HG02763 (cell line): ENCODE measurements around the gene ATP6V0A1.
"Not testable (repeated sequence)": the region's sequence is repeated elsewhere in the genome, so short reads cannot be mapped to it uniquely, and the experiment has no call there.

Experiments used
- ATAC-seq: cut with Tn5 transposase; IDR thresholded peaks from one replicate; pipeline ENCODE4 v1.9.1; 2021; ENCODE audit warnings: mild to moderate bottlenecking, moderate library complexity; ENCODE audit not compliant: unreplicated experiment

The ATP6V0A1 gene

GRCh38 chr17:42458497-42459255 lies at the start of gene ATP6V0A1:
TSS of gene ATP6V0A1 (plus strand) at chr17:42458878. CDS start at chr17:42460895, 2,017 bp downstream.
- ATAC-seq: peak; percentile 71

- no peak for ATAC-seq
Measured at GRCh38 chr17:42409523-42410318, 49.0 kb upstream of the ATP6V0A1 start.

DNA sequence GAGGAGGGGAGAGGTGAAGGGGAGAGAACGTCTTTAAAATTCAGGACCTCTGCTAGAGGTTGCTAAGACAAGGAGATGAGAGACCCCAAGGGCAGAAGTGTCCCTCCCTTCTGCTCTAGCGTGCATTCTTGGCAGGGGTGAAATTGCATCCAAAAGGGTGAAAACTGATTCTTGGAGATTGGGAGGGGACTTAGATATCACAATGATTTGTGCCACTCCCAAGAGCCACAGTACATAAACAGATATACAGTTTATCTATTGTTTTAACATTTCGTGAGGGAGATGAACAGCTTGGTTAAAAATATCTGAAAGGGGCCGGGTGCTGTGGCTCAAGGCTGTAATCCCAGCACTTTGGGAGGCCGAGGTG lies 48.4 kb upstream of the ATP6V0A1 start:
- ATAC-seq: no peak

- no peak for ATAC-seq
Measured at GRCh38 chr17:42411361-42411760, 47.3 kb upstream of the ATP6V0A1 start.

DNA sequence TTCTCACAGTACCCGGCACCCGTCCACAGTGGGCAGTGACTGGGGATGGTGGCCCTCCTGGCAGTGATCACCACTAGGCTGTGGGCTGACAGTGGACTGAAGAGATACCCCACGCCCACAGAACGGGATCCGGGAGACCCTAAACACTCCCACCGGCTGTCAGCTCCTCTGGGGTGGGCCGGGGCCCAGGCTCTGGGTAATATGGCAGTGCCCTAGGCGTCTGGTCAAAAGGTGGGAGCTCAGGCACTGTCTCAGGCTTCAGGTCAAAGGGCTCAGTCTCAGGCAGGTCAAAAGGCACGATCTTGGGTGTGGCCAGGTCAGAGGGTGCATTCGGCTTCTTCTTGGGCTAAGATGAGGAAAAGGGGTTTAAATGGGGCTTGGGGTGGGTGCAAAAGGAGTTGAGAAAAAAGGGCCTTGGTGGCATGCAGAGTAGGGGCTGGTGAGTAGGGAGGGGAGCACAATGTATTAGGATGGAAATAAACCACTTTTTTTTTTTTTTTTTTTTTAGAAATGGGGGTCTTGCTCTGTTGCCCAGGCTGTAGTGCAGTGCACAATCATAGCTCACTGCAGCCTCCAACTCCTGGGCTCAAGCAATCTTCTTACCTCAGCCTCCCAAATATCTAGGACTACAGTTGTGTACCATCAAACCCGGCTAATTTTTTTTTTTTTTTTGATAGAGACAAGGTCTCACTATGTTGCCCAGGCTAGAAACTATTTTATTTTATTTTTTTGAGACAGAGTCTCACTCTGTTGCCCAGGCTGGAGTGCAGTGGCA lies 46.6 kb upstream of the ATP6V0A1 start:
- no peak for ATAC-seq

DNA sequence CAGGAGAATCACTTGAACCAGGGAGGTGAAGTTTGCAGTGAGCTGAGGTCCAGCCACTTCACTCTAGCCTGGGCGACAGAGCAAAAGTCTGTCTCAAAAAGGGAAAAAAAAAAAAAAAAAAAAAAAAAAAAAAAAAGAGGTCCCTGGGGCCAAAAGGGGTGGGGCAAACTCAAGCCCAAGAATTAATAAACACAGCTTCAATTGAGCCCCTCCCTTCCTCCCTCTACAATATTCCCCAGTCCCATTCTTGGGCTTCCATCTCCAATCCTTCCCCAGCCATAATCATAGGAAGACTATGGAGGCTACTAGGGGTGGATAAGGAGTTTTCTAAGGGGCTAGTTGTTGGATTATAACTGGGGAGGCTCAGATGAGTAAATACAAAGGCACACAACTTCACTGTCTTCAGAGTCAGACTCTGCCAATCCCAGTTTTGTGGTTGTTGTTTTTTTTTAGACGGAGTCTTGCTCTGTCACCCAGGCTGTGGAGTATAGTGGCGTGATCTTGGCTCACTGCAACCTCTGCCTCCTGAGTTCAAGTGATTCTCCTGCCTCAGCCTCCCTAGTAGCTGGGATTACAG lies 45.1 kb upstream of the ATP6V0A1 start:
- no peak for ATAC-seq

GRCh38 chr17:42414704-42415409 lies 43.8 kb upstream of the ATP6V0A1 start:
- ATAC-seq: no peak

DNA sequence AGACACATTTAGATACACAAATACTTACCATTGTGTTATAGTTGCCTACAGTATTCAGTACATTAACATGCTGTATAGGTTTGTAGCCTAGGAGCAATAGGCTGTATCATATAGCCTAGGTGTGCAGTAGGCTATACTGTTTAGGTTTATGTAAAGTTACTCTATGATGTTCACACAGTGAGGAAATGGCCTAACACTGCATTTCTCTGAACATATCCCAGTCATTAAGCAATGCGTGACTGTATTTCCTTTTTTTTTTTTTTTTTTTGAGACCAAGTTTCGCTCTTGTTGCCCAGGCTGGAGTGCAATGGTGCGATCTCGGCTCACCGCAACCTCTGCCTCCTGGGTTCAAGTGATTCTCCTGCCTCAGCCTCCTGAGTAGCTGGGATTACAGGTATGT lies 40.7 kb upstream of the ATP6V0A1 start:
- ATAC-seq: not testable (repeated sequence)

GRCh38 chr17:42421136-42421506 lies 37.6 kb upstream of the ATP6V0A1 start:
- no peak for ATAC-seq

GRCh38 chr17:42421507-42422338 lies 37.0 kb upstream of the ATP6V0A1 start:
- ATAC-seq: no peak

GRCh38 chr17:42422412-42422957 lies 36.2 kb upstream of the ATP6V0A1 start:
- no peak for ATAC-seq

GRCh38 chr17:42422958-42423712 lies 35.5 kb upstream of the ATP6V0A1 start, which contains the start of gene CAVIN1:
TSS of gene CAVIN1 (minus strand) at chr17:42423256. CDS start at chr17:42423097, 159 bp downstream.
- ATAC-seq: no peak

DNA sequence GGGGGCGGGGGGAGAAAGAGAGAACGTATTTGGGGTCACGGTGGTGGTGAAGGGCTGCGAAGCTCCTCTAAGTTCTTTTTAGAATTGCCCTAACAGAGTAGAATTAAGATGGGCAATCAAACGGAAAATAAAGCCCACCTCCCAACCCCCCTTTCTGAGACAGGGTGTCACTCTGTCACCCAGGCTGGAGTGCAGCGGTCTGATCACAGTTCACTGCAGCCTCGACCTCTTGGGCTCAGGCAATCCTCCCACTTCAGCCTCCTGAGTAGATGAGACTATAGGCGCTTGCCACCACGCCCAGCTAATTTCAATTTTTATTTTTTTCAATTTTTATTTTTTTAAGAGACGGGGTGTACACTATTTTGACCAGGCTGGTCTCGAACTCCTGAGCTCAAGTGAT lies 34.9 kb upstream of the ATP6V0A1 start:
- ATAC-seq: no peak

- no peak for ATAC-seq
Measured at GRCh38 chr17:42424991-42425610, 33.6 kb upstream of the ATP6V0A1 start.

GRCh38 chr17:42428141-42428944 lies 30.3 kb upstream of the ATP6V0A1 start:
- no peak for ATAC-seq

DNA sequence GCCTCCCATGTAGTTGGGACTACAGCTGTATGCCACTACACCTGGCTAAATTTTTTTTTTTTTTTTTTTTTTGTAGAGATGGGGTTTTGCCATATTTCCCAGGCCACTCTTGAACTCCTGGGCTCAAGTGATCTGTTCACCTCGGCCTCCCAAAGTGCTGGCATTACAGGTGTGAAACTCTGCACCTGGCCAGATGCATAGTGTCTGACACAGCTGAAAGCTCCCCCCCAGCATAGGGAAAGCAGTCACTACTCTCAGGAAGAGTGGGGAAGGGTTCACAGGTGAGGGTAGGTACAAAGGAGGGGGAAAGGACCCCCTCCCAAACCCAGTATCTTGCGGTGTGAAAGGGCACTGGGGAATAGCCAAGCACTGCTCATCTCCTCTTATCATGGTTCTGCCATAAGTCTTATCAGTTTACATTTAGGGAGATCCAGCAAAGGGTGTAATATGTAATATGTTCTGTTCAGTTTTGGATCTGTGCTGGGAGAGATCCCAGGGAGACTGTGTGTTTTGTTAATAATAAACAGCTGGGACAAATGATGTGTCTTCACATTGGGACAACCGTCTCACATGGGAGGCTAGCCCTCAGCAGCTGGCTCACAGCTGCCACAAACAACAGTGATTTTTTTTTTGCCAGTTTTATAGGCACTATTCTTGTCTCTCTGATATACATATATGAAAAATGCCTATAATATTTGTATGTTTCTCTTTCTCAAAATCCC lies 28.8 kb upstream of the ATP6V0A1 start:
- ATAC-seq: no peak

DNA sequence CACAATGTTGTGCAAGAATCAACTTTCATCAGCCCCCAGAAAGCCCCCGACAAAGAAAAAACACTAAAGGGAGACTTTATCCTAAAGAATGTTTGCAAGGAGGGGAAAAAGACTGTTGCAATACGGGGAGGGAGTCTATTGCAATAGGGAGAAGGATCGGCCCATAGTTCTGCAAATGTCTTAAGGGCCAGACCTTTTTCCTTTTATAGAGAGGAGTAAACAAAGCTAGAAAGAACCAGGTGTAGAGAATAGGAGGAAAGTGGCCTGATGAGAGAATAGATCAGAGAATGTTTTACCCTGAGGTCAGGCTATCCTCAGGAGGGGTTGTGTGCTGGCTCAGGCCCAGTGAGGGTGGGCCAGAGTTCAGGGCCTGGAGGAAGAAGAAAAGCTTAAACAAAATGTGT lies 26.9 kb upstream of the ATP6V0A1 start:
- ATAC-seq: no peak
